Transverse colon (tissue), 4 donors: ENCODE measurements around the gene CFAP119. TPM values are rescaled to one million over a fixed set of nuclear protein-coding genes. Genes with fewer than 3 reads are reported as not detected.

ENCODE experiments used
- DNase-seq: peaks from one replicate; pipeline ENCODE4 v3.0.0-alpha.2; 2019
- H3K27ac ChIP-seq, 4 donors: fragments of 200-600 bp; sonication (generic); 2 replicates each; pipeline ENCODE4 v1.5.1; 2016 to 2018; ENCODE audit warnings: inconsistent platforms in 4 of 4
- H3K27me3 ChIP-seq: fragments of 200-600 bp; sonication (generic); 2 replicates; pipeline ENCODE4 v1.5.1; 2017; ENCODE audit warnings: inconsistent platforms
- H3K36me3 ChIP-seq, 4 donors: fragments of 200-600 bp; sonication (generic); 2 replicates each; pipeline ENCODE4 v1.5.1; 2017 to 2019; ENCODE audit warnings: inconsistent platforms in 4 of 4
- H3K4me1 ChIP-seq, 4 donors: fragments of 200-600 bp; sonication (generic); 2 replicates each; pipeline ENCODE4 v1.5.1; 2017 to 2020; ENCODE audit warnings: inconsistent platforms in 4 of 4
- H3K4me3 ChIP-seq, 4 donors: fragments of 200-600 bp; sonication (generic); 1 replicate in 1 of 4; 2 replicates in 3 of 4; pipeline versions ENCODE4 v1.5.1 to v1.6.1; 2017 to 2019; ENCODE audit warnings: inconsistent platforms in 4 of 4
- H3K9me3 ChIP-seq, 2 donors: fragments of 200-600 bp; sonication (generic); 2 replicates each; pipeline ENCODE4 v1.5.1; 2017 to 2019; ENCODE audit warnings: inconsistent platforms in 2 of 2
- EP300 ChIP-seq: sonication (generic); formaldehyde crosslinking; IDR thresholded peaks from one replicate; pipeline ENCODE4 v1.6.1; 2017; ENCODE audit warnings: antibody characterized with exemption, low read depth
- POLR2A ChIP-seq: fragments of 450-650 bp; IDR thresholded peaks from one replicate; pipeline ENCODE4 v1.6.1; 2016; ENCODE audit warnings: antibody characterized with exemption, mild to moderate bottlenecking, moderate library complexity
- POLR2AphosphoS5 ChIP-seq, 3 donors: sonication (generic); formaldehyde crosslinking; IDR thresholded peaks; one replicate each; pipeline ENCODE4 v1.6.1; 2016; ENCODE audit warnings: antibody characterized with exemption in 3 of 3
- WGBS, 2 donors: methylation state at CpG; one replicate each; pipeline ENCODE4 v1.1.5; 2018; ENCODE audit warnings: low coverage in 1 of 2; 5-methylcytosine and 5-hydroxymethylcytosine counted together
- in situ Hi-C, 4 donors: fragments of 200-750 bp; cut with MboI; loops; one replicate each; pipeline versions ENCODE4 v1.15.0 to v1.15.1; 2017; ENCODE audit warnings: low sequenced_read_pairs in 3 of 4, low pct_ligation_motif_present in 1 of 4, low pct_unique_long_range_greater_than_20kb in 1 of 4
- intact Hi-C: fragments of 100-400 bp; cut with DNase I; formaldehyde crosslinking; loops from one replicate; pipeline ENCODE4 v1.15.1; 2023; ENCODE audit warnings: low total_unique reads
- small RNA-seq, 4 donors: library from RNA; depleted of rRNA; stranded (forward); fragments of <200 nt; gene quantifications; one replicate each; pipeline ENCODE3, GENCODE V24; 2016
- total RNA-seq, 4 donors: library from RNA; depleted of rRNA; stranded (reverse); fragments of >200 nt; gene quantifications; one replicate each; pipeline ENCODE4 v1.1.0, GENCODE V29; 2016
- TF ChIP-seq, protein P1 (sequence below), 5 experiments: fragments of 200-600 bp in 3 of 5; fragments of 450-650 bp in 2 of 5; sonication (generic) in 3 of 5; IDR thresholded peaks; 1 replicate in 2 of 5; 2 replicates in 3 of 5; pipeline ENCODE4 v1.5.1; 2016 to 2017; ENCODE audit warnings: antibody characterized with exemption in 5 of 5, inconsistent platforms in 3 of 5, mild to moderate bottlenecking in 2 of 5, moderate library complexity in 1 of 5

Gene CFAP119
- total RNA-seq, 4 donors from 2014 or later = 3.3 to 15.5 (median 6.0) TPM

DNA sequence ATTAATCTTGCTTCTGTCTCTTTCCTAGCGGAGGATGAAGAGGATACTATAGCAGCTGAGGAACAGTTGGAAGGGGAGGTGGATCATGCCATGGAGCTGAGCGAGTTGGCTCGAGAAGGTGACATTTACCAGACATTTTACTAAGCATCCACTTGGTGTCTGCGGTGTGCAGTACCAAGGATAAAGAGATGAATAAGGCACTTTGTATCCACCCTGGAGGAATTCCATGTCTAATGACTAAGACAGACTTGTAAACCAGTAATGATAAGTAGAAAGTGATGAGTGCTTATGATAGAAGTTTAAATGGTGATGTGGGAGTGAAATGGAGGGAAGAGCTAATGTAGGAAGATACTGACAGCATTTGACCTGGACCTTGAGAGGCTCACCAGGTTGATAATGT lies 50.9 kb downstream of the CFAP119 start:
- peaks cover 0 to 4% (median 0%) of the 10 kb centered on the region in 4 donors for H3K4me1 ChIP-seq
- no peaks in the 10 kb centered on the region for H3K27me3 ChIP-seq
- no peak for DNase-seq
- 96 to 100% methylated on average over 3 to 4 of the region's 4 CpGs for WGBS, 2 donors
- no peak overlapping the region for H3K27ac ChIP-seq
- no peaks in the 10 kb centered on the region for H3K9me3 ChIP-seq
- peaks cover 0 to 97% (median 55%) of the 10 kb centered on the region in 4 donors for H3K36me3 ChIP-seq
- intact Hi-C loops = no loop called here
- TF ChIP-seq EP300 (no peak), POLR2A (no peak), POLR2AphosphoS5 (IDR thresholded peaks at IDR 0.05) (no peak)
- TF ChIP-seq, protein P1, sequence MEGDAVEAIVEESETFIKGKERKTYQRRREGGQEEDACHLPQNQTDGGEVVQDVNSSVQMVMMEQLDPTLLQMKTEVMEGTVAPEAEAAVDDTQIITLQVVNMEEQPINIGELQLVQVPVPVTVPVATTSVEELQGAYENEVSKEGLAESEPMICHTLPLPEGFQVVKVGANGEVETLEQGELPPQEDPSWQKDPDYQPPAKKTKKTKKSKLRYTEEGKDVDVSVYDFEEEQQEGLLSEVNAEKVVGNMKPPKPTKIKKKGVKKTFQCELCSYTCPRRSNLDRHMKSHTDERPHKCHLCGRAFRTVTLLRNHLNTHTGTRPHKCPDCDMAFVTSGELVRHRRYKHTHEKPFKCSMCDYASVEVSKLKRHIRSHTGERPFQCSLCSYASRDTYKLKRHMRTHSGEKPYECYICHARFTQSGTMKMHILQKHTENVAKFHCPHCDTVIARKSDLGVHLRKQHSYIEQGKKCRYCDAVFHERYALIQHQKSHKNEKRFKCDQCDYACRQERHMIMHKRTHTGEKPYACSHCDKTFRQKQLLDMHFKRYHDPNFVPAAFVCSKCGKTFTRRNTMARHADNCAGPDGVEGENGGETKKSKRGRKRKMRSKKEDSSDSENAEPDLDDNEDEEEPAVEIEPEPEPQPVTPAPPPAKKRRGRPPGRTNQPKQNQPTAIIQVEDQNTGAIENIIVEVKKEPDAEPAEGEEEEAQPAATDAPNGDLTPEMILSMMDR (IDR thresholded peaks at IDR 0.05) = no peak
- in situ Hi-C loops = no loop called here
- no peak overlapping the region for H3K4me3 ChIP-seq

Small RNA genes lying within 50 kb of the gene (small RNA-seq; reads per million reads assigned to genes)
- gene SNORA30 = 0 to 6.5 (median 1.9) reads per million in 4 donors

Other genes with a start within 250 kb of the CFAP119 start
- gene ZNF768, start 235.5 kb downstream of the CFAP119 start, total RNA-seq = 100 to 1,000 TPM in 1 of 4 donors, 10 to 100 TPM in 3; 54.7 to 116 (median 74.9) TPM
- 10 to 100 TPM; 16.0 to 25.7 (median 16.8) TPM for gene ZNF747, start 227.2 kb downstream of the CFAP119 start, total RNA-seq
- 10 to 100 TPM; 17.9 to 48.0 (median 23.2) TPM for gene ZNF764, start 203.7 kb downstream of the CFAP119 start, total RNA-seq
- gene ZNF688, start 190.3 kb downstream of the CFAP119 start, total RNA-seq = 10 to 100 TPM; 22.9 to 64.3 (median 43.5) TPM
- gene ZNF785, start 176.4 kb downstream of the CFAP119 start, total RNA-seq = 100 to 1,000 TPM in 1 of 4 donors, 10 to 100 TPM in 3; 17.2 to 131 (median 20.5) TPM
- 10 to 100 TPM in 1 of 4 donors, 1 to 10 TPM in 3; 3.4 to 77.1 (median 8.1) TPM for gene ZNF689, start 151.7 kb downstream of the CFAP119 start, total RNA-seq
- gene PRR14, start 111.1 kb downstream of the CFAP119 start, total RNA-seq = 100 to 1,000 TPM in 2 of 4 donors, 10 to 100 TPM in 2; 42.9 to 154 (median 85.5) TPM
- gene FBRS, start 103.6 kb downstream of the CFAP119 start, total RNA-seq = 100 to 1,000 TPM in 1 of 4 donors, 10 to 100 TPM in 3; 54.6 to 114 (median 73.1) TPM
- 100 to 1,000 TPM in 1 of 4 donors, 10 to 100 TPM in 3; 43.8 to 135 (median 71.3) TPM for gene SRCAP, start 62.9 kb downstream of the CFAP119 start, total RNA-seq
- gene PHKG2, start 13.6 kb downstream of the CFAP119 start, total RNA-seq = 100 to 1,000 TPM in 1 of 4 donors, 10 to 100 TPM in 3; 41.1 to 152 (median 66.4) TPM
- 100 to 1,000 TPM in 1 of 4 donors, 10 to 100 TPM in 3; 55.3 to 105 (median 77.8) TPM for gene RNF40, start 260 bp upstream of the CFAP119 start, total RNA-seq
- 10 to 100 TPM; 13.5 to 29.9 (median 16.4) TPM for gene ZNF629, start 25.1 kb upstream of the CFAP119 start, total RNA-seq
- gene BCL7C, start 132.0 kb upstream of the CFAP119 start, total RNA-seq = 10 to 100 TPM; 13.8 to 57.3 (median 24.0) TPM
- under 1 TPM in 2 of 4 donors, not detected in 2; 0.82 to 0.95 TPM for gene CTF1, start 134.6 kb upstream of the CFAP119 start, total RNA-seq
- gene FBXL19, start 161.5 kb upstream of the CFAP119 start, total RNA-seq = 10 to 100 TPM; 19.3 to 45.3 (median 20.3) TPM
- gene ORAI3, start 187.0 kb upstream of the CFAP119 start, total RNA-seq = 10 to 100 TPM; 24.8 to 45.6 (median 31.3) TPM
- gene SETD1A, start 195.7 kb upstream of the CFAP119 start, total RNA-seq = 10 to 100 TPM in 3 of 4 donors, 1 to 10 TPM in 1; 5.3 to 37.0 (median 10.8) TPM
- gene HSD3B7, start 223.1 kb upstream of the CFAP119 start, total RNA-seq = 10 to 100 TPM in 3 of 4 donors, 1 to 10 TPM in 1; 7.0 to 31.8 (median 29.6) TPM
- 1 to 10 TPM in 1 of 4 donors, under 1 TPM in 1, not detected in 2; 0.41 to 1.3 TPM for gene STX1B, start 248.6 kb upstream of the CFAP119 start, total RNA-seq